T follicular helper cell (primary cell): Measurements from ENCODE around the gene WDR27.

Source experiments
- DNase-seq: peaks from one replicate; pipeline ENCODE4 v3.0.0-alpha.2; 2020; ENCODE audit warnings: low read depth
- total RNA-seq, 2 experiments: gene quantifications; one replicate each; lab custom pipeline; 2026; lab: John Stamatoyannopoulos, UW

The WDR27 gene
- total RNA-seq, result 4.5 to 20.7 reads per million in 2 experiments

GRCh38 chr6:169701954-169702839 is at the start of gene WDR27, which contains the start of gene C6orf120:
TSS of gene WDR27 (minus strand) at chr6:169702029. CDS start at chr6:169689005, 13,024 bp downstream.
TSS of gene C6orf120 (plus strand) at chr6:169702126. CDS start at chr6:169702460, 334 bp downstream.
- DNase-seq, result peak; percentile 94

GRCh38 chr6:169746556-169746955 is 44.7 kb upstream of the WDR27 start:
- DNase-seq, result no peak

- DNase-seq, result no peak
Measured at GRCh38 chr6:169745405-169745804, 43.6 kb upstream of the WDR27 start.

- DNase-seq, result no peak
Measured at GRCh38 chr6:169741344-169741743, 39.5 kb upstream of the WDR27 start.

- no peak for DNase-seq
Measured at GRCh38 chr6:169738976-169739529, 37.2 kb upstream of the WDR27 start.

- DNase-seq, result no peak
Measured at GRCh38 chr6:169738204-169738975, 36.6 kb upstream of the WDR27 start.

GRCh38 chr6:169729961-169730360 is 28.1 kb upstream of the WDR27 start:
- DNase-seq, result no peak

- DNase-seq, result no peak
Measured at GRCh38 chr6:169726963-169727362, 25.1 kb upstream of the WDR27 start.

- no peak for DNase-seq
Measured at GRCh38 chr6:169726049-169726400, 24.2 kb upstream of the WDR27 start.

GRCh38 chr6:169725125-169726048 is 23.6 kb upstream of the WDR27 start:
- DNase-seq, result no peak

GRCh38 chr6:169724494-169725124 is 22.8 kb upstream of the WDR27 start, which contains the start of gene PHF10:
TSS of gene PHF10 (minus strand) at chr6:169724500. CDS start at chr6:169723931, 569 bp downstream.
- DNase-seq, result peak; percentile 53

GRCh38 chr6:169723991-169724493 is 22.2 kb upstream of the WDR27 start:
- DNase-seq, result no peak

- peak; percentile 53 for DNase-seq
Measured at GRCh38 chr6:169723200-169723909, 21.5 kb upstream of the WDR27 start.

- DNase-seq, result no peak
Measured at GRCh38 chr6:169722362-169723199, 20.8 kb upstream of the WDR27 start.

- no peak for DNase-seq
Measured at GRCh38 chr6:169720207-169720855, 18.5 kb upstream of the WDR27 start.

GRCh38 chr6:169719117-169719516 is 17.3 kb upstream of the WDR27 start:
- DNase-seq, result no peak

- no peak for DNase-seq
Measured at GRCh38 chr6:169714595-169714994, 12.8 kb upstream of the WDR27 start.

- no peak for DNase-seq
Measured at GRCh38 chr6:169714178-169714577, 12.3 kb upstream of the WDR27 start.
